Gastrocnemius medialis (tissue), 4 donors: ENCODE data around the gene LEUTX. TPM values are rescaled to one million over a fixed set of nuclear protein-coding genes. Genes with fewer than 3 reads are reported as not detected.

ENCODE experiments used
- ATAC-seq, 2 donors: fragments of 150-250 bp; one replicate each; pipeline ENCODE4 v1.9.1; 2016
- DNase-seq, 2 donors: peaks; one replicate each; pipeline ENCODE4 v3.0.0-alpha.2; 2019
- H3K27ac ChIP-seq, 4 donors: fragments of 200-600 bp; sonication (generic); 1 replicate in 1 of 4; 2 replicates in 3 of 4; pipeline ENCODE4 v1.5.1; 2016 to 2018; ENCODE audit warnings: mild to moderate bottlenecking in 2 of 4, moderate library complexity in 1 of 4
- H3K27me3 ChIP-seq, 3 donors: fragments of 200-600 bp; sonication (generic) in 2 of 3; 1 replicate in 1 of 3; 2 replicates in 2 of 3; pipeline versions ENCODE4 v1.5.1 to v1.6.0; 2016 to 2019; ENCODE audit warnings: mild to moderate bottlenecking in 1 of 3, moderate library complexity in 1 of 3
- H3K36me3 ChIP-seq, 2 donors: fragments of 200-600 bp; sonication (generic) in 1 of 2; one replicate each; pipeline ENCODE4 v1.5.1; 2017 to 2018
- H3K4me1 ChIP-seq, 2 donors: fragments of 200-600 bp; sonication (generic) in 1 of 2; one replicate each; pipeline ENCODE4 v1.5.1; 2016 to 2017; ENCODE audit warnings: mild to moderate bottlenecking in 2 of 2
- H3K4me3 ChIP-seq, 4 donors: fragments of 200-600 bp; sonication (generic) in 3 of 4; 1 replicate in 1 of 4; 2 replicates in 3 of 4; pipeline ENCODE4 v1.5.1; 2016 to 2019; ENCODE audit warnings: mild to moderate bottlenecking in 2 of 4
- H3K9me3 ChIP-seq, 3 donors: fragments of 200-600 bp; sonication (generic) in 2 of 3; 1 replicate in 1 of 3; 2 replicates in 2 of 3; pipeline ENCODE4 v1.5.1; 2016 to 2019
- POLR2A ChIP-seq, 2 donors: fragments of 450-650 bp; IDR thresholded peaks; one replicate each; pipeline ENCODE4 v1.6.1; 2017; ENCODE audit warnings: antibody characterized with exemption in 2 of 2, mild to moderate bottlenecking in 2 of 2, moderate library complexity in 2 of 2
- in situ Hi-C, 4 donors: fragments of 200-750 bp; cut with MboI; loops; one replicate each; pipeline versions ENCODE4 v1.15.0 to v1.8.0; 2017; ENCODE audit warnings: low sequenced_read_pairs in 4 of 4
- intact Hi-C: fragments of 100-400 bp; cut with DNase I; formaldehyde crosslinking; loops from one replicate; pipeline ENCODE4 v1.15.1; 2023; ENCODE audit warnings: low total_unique reads
- microRNA-seq, 2 donors: library from miRNA; unstranded; fragments of <30 nt; microRNA quantifications; one replicate each; pipeline ENCODE4, GENCODE V29; 2016; ENCODE audit warnings: borderline replicate concordance in 2 of 2
- total RNA-seq, 4 donors: library from RNA; depleted of rRNA; stranded (reverse); fragments of >200 nt; gene quantifications; one replicate each; pipeline versions ENCODE4 v1.1.0 to v1.2.3, GENCODE V29; 2016
- TF ChIP-seq, protein P1 (sequence below), 5 experiments: fragments of 450-650 bp in 3 of 5; fragments of 200-600 bp in 2 of 5; sonication (generic) in 2 of 5; IDR thresholded peaks in 4 of 5; conservative IDR thresholded peaks in 1 of 5; 1 replicate in 4 of 5; 2 replicates in 1 of 5; pipeline ENCODE4 v1.5.1; 2016 to 2019; ENCODE audit warnings: antibody characterized with exemption in 5 of 5, mild to moderate bottlenecking in 3 of 5, moderate library complexity in 3 of 5

LEUTX gene
- total RNA-seq, 4 donors from 2014 or later, result not detected

DNA sequence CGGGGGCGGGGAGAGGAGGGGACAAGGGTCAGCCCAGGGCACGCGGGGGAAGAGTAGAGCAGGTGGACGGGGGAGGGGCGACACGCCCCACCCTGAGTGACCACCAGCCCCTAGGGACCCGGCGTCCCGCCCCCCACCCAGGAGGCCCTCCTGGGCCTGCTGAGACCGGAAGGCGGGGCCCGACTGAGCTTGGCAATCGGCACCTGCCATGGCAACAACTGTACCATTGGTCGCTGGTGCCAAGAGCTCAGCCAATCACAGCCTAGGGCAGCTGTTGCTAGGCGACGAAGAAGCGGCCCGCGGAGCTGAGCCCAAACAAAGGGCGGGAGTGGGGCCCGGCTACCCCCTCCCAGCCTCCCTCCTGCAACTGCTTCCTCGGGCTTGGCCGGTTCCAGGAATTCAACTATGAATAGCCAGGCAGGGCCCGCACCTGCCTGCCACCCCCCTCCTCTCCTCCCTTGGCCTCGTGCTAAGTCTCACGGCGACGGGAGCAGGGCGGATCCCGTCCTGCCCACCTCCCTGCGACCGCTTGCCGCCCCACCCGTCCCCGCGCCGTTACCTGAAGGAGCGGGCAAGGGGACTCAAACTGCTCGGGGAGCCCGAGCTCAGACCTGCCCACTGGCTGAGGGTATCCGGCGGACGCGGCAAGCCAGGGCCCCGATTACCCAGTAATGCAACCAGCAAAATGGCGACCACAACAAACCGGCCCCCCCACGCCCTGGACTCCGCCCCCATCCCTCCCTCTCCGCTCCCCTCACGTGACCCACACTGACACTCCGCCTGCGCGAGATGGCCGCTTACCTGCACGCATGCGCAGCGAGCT lies 55.0 kb downstream of the LEUTX start, which contains the start of gene DYRK1B:
DYRK1B (minus strand) TSS at position 699 of the 823 bp plus-strand sequence. CDS start 2,295 bp downstream, outside the sequence.
- H3K9me3 ChIP-seq, result no peaks in the 10 kb centered on the region
- H3K27me3 ChIP-seq, result no peaks in the 10 kb centered on the region
- ATAC-seq (peak; percentile 87 to 91), DNase-seq (peak; percentile 99)
- intact Hi-C loops, result loop anchor here (1.0 to 10.0 kb wide), 3 partner anchors 30 to 631 kb away; partner anchors contain the start of genes BLVRB, PLEKHG2 and SPTBN4
- peak in 1 of 2 donors; percentile 76 for TF ChIP-seq POLR2A (IDR thresholded peaks at IDR 0.05)
- TF ChIP-seq, protein P1, sequence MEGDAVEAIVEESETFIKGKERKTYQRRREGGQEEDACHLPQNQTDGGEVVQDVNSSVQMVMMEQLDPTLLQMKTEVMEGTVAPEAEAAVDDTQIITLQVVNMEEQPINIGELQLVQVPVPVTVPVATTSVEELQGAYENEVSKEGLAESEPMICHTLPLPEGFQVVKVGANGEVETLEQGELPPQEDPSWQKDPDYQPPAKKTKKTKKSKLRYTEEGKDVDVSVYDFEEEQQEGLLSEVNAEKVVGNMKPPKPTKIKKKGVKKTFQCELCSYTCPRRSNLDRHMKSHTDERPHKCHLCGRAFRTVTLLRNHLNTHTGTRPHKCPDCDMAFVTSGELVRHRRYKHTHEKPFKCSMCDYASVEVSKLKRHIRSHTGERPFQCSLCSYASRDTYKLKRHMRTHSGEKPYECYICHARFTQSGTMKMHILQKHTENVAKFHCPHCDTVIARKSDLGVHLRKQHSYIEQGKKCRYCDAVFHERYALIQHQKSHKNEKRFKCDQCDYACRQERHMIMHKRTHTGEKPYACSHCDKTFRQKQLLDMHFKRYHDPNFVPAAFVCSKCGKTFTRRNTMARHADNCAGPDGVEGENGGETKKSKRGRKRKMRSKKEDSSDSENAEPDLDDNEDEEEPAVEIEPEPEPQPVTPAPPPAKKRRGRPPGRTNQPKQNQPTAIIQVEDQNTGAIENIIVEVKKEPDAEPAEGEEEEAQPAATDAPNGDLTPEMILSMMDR (IDR thresholded peaks at IDR 0.05 in 4 of 5, conservative IDR thresholded peaks at IDR 0.05 in 1 of 5), result no peak
- peak within 1 kb of the TSS; percentile 70 to 97 (median 80) for H3K4me3 ChIP-seq
- peaks cover 19 to 33% of the 10 kb centered on the region in 2 donors for H3K4me1 ChIP-seq
- in situ Hi-C loops, result loop anchor here in 2 of 4 donors (25.0 kb wide), 2 partner anchors 296 to 396 kb away; partner anchors contain the start of genes RPS16 (in 2 of the 2), SUPT5H (in 2 of the 2), EID2 (in 1 of the 2) and EID2B (in 1 of the 2)
- H3K36me3 ChIP-seq, result peaks cover 0 to 66% of the 10 kb centered on the region in 2 donors
- peak within 1 kb of the TSS; percentile 90 to 99 (median 94) for H3K27ac ChIP-seq

DNA sequence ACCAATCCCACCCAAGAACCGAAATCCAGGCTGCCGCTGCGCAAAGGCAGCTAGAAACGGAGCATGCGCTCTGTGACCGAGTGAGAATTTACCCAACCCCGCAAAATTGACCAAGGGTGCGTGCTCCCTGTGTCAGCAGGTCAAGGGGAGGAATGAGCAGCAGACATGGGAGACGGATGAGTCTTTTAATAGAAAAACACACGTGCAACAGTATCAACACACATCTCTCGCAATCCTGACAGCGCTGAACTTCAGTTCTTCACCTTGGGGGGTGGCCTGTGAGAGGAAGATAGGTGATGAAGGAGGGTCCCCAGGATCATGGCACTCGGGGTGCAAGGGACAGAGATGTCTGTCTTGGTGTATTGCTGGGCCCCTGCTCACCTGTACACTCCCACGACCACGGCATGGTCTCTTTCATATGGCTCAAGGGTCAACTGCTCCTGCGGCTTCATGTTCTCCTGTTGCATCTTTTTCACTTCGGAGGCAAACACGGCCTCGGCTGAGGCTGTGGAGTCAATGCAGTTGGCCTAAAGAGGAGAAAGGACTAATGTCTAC lies 55.7 kb downstream of the LEUTX start:
- Histone ChIP-seq H3K4me1 (peaks cover 19 to 31% of the 10 kb centered on the region in 2 donors), H3K9me3 (no peaks in the 10 kb centered on the region), H3K4me3 (peak overlapping the region; percentile 32 to 97 (median 80)), H3K36me3 (peaks cover 0 to 66% of the 10 kb centered on the region in 2 donors), H3K27ac (peak overlapping the region; percentile 90 to 99 (median 94)), H3K27me3 (no peaks in the 10 kb centered on the region)
- DNase-seq (no peak), ATAC-seq (no peak)
- intact Hi-C loops (loop anchor here (1.0 to 10.0 kb wide), 3 partner anchors 31 to 630 kb away; partner anchors contain the start of genes BLVRB, PLEKHG2 and SPTBN4), in situ Hi-C loops (loop anchor here in 2 of 4 donors (25.0 kb wide), 2 partner anchors 297 to 397 kb away; partner anchors contain the start of genes RPS16 (in 2 of the 2), SUPT5H (in 2 of the 2), EID2 (in 1 of the 2) and EID2B (in 1 of the 2))
- no peak for TF ChIP-seq POLR2A (IDR thresholded peaks at IDR 0.05)
- TF ChIP-seq, protein P1 (IDR thresholded peaks at IDR 0.05 in 4 of 5, conservative IDR thresholded peaks at IDR 0.05 in 1 of 5), result no peak

Small RNA genes within 50 kb of the gene (microRNA-seq; reads per million reads assigned to microRNA genes)
- gene MIR6719, result 0 reads per million in 2 donors

Other genes starting within 250 kb of the LEUTX start
- gene EID2B, start 246.0 kb upstream of the LEUTX start, total RNA-seq, result 1 to 10 TPM in 3 of 4 donors, under 1 TPM in 1; 0.91 to 6.5 (median 1.2) TPM
- 10 to 100 TPM in 2 of 4 donors, 1 to 10 TPM in 2; 7.8 to 12.7 (median 9.4) TPM for gene EID2, start 238.7 kb upstream of the LEUTX start, total RNA-seq
- gene LGALS13, start 176.3 kb upstream of the LEUTX start, total RNA-seq, result not detected
- not detected for gene LGALS16, start 122.9 kb upstream of the LEUTX start, total RNA-seq
- gene LGALS14, start 74.4 kb upstream of the LEUTX start, total RNA-seq, result not detected
- gene CLC, start 40.8 kb upstream of the LEUTX start, total RNA-seq, result not detected
- gene DYRK1B, start 55.3 kb downstream of the LEUTX start, total RNA-seq, result 10 to 100 TPM; 39.6 to 68.7 (median 61.8) TPM
- 10 to 100 TPM; 40.4 to 79.4 (median 67.0) TPM for gene FBL, start 67.5 kb downstream of the LEUTX start, total RNA-seq
- gene FCGBP, start 155.8 kb downstream of the LEUTX start, total RNA-seq, result 10 to 100 TPM in 1 of 4 donors, 1 to 10 TPM in 3; 2.2 to 11.2 (median 7.2) TPM
- gene PSMC4, start 192.3 kb downstream of the LEUTX start, total RNA-seq, result 100 to 1,000 TPM; 165 to 238 (median 219) TPM
- gene ZNF546, start 218.2 kb downstream of the LEUTX start, total RNA-seq, result 1 to 10 TPM; 3.2 to 6.9 (median 4.2) TPM